IPS DF 6.9 (cell line): ENCODE data around the gene PRR29.

Experiments used
- DNase-seq: peaks from one replicate; pipeline ENCODE4 v3.0.0-alpha.2; 2013; ENCODE audit warnings: low read depth, low spot score
- H3K27ac ChIP-seq: one replicate; pipeline ENCODE4 v1.5.1; 2013; ENCODE audit warnings: low read length, control low read depth
- H3K27me3 ChIP-seq: 2 replicates; pipeline ENCODE4 v1.6.1; 2013; ENCODE audit warnings: mild to moderate bottlenecking, low read length; ENCODE audit not compliant: control insufficient read depth, insufficient read depth
- H3K36me3 ChIP-seq: 2 replicates; pipeline ENCODE4 v1.6.1; 2013; ENCODE audit warnings: low read length; ENCODE audit not compliant: control insufficient read depth, insufficient read depth
- H3K4me1 ChIP-seq: 2 replicates; pipeline ENCODE4 v1.6.1; 2013; ENCODE audit warnings: low read length; ENCODE audit not compliant: control insufficient read depth, insufficient read depth
- H3K4me3 ChIP-seq: 2 replicates; pipeline ENCODE4 v1.5.1; 2013; ENCODE audit warnings: mild to moderate bottlenecking, low read length
- H3K9me3 ChIP-seq: 2 replicates; pipeline ENCODE4 v1.6.1; 2013; ENCODE audit warnings: low read length, inconsistent platforms; ENCODE audit not compliant: control insufficient read depth, insufficient read depth
- WGBS: extraction: QIAGEN DNeasy Blood & Tissue Kit; methylation state at CpG from one replicate; pipeline ENCODE4 v1.1.7; 2013; ENCODE audit warnings: mixed read lengths, missing lambda C conversion rate; ENCODE audit not compliant: insufficient read length, insufficient coverage; 5-methylcytosine and 5-hydroxymethylcytosine counted together

The PRR29 gene

DNA sequence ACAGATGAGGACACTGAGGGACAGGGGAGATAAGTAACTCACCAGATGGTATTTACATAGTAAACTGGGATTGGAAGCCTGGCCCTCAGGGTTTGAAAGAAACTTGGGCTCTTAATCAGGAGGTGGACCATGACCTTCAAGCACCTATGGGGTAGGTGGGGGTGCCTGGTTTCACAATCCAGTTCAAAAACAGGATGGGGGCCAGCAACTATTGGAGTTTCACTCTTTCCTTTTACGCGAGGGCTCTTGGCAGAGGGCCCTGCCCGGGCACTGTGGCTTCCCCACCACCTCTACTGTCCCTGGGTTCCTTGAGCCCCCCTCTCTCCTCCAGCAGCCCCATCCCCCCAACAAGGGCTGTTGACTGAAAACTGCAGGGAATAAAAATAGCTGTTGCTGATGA is 11.3 kb upstream of the PRR29 start:
- DNase-seq, result no peak
- Histone ChIP-seq H3K36me3 (no peaks in the 10 kb centered on the region), H3K4me1 (peaks cover 1% of the 10 kb centered on the region; the same call in 1 of the 2 replicates), H3K27ac (no peak overlapping the region), H3K9me3 (no peaks in the 10 kb centered on the region), H3K4me3 (no peak overlapping the region), H3K27me3 (no peaks in the 10 kb centered on the region)
- no CpG with 5 or more reads among the region's 3 CpGs for WGBS

DNA sequence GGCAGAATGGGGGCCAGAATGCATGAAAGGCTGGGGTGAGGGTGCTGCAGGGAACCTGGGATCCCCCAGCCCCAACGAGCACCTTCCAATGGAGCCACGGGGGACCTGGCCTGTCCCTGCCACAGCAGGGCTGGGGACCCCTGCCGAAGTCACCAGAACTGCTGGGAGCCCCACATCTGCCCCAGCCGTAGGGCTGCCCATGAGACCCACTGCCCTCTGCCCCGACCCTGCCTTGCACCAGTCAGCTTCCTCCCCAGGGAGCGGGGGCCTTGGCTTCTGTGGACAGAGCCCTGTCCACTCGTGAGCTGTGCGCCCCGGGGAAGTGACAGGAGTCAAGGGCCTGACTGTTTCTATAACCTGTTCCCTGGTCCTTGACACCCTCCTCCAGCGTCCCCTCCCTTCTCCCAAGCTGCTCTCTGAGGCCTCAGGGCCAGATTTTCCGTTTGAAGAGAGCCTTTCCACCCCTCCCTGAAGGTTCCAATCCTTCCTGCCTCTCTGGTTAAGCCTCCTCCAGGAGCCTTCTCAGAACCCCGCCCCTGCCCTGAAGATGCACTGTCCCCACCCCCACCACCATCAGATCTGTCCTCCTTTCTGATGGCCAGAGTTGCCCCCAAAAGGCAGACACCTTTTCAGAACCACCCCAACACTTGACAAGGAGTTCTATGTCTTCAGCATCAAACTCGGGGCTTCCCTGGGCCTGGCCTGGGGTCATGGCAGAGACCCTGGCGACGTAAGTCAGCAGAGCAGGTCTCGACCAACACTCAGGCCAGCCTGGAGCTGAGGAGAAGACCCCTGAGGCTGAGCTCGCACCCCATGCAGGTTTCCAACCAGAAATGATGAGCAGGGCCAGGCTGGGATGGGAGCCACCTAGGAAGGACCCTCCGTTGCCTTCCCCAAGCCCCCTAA is 10.7 kb upstream of the PRR29 start:
- peaks cover 1% of the 10 kb centered on the region; the same call in 1 of the 2 replicates for H3K4me1 ChIP-seq
- no peaks in the 10 kb centered on the region for H3K27me3 ChIP-seq
- no peak for DNase-seq
- WGBS, result no CpG with 5 or more reads among the region's 18 CpGs
- H3K27ac ChIP-seq, result no peak overlapping the region
- no peaks in the 10 kb centered on the region for H3K9me3 ChIP-seq
- H3K4me3 ChIP-seq, result no peak overlapping the region
- H3K36me3 ChIP-seq, result no peaks in the 10 kb centered on the region

DNA sequence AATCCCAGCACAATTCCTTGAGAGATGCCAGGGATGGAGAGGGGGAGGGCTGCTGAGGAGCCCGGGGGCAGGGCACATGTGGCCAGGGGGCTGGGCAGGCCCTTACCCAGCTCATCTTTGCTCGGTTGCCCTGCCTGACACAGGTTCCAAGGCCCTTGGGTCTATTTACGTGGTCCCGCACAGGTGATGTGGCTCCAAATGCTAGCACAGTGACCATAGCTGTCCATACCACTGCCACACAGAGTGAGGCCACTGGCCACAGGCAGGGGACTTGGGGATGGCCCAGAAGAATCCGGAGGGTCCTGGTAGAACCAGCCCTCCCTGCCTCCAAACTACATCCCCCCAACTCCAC is 10.0 kb upstream of the PRR29 start:
- H3K4me3 ChIP-seq, result no peak overlapping the region
- no CpG with 5 or more reads among the region's 5 CpGs for WGBS
- H3K36me3 ChIP-seq, result no peaks in the 10 kb centered on the region
- no peak for DNase-seq
- H3K4me1 ChIP-seq, result peaks cover 1% of the 10 kb centered on the region; the same call in 1 of the 2 replicates
- H3K9me3 ChIP-seq, result no peaks in the 10 kb centered on the region
- no peak overlapping the region for H3K27ac ChIP-seq
- H3K27me3 ChIP-seq, result no peaks in the 10 kb centered on the region

DNA sequence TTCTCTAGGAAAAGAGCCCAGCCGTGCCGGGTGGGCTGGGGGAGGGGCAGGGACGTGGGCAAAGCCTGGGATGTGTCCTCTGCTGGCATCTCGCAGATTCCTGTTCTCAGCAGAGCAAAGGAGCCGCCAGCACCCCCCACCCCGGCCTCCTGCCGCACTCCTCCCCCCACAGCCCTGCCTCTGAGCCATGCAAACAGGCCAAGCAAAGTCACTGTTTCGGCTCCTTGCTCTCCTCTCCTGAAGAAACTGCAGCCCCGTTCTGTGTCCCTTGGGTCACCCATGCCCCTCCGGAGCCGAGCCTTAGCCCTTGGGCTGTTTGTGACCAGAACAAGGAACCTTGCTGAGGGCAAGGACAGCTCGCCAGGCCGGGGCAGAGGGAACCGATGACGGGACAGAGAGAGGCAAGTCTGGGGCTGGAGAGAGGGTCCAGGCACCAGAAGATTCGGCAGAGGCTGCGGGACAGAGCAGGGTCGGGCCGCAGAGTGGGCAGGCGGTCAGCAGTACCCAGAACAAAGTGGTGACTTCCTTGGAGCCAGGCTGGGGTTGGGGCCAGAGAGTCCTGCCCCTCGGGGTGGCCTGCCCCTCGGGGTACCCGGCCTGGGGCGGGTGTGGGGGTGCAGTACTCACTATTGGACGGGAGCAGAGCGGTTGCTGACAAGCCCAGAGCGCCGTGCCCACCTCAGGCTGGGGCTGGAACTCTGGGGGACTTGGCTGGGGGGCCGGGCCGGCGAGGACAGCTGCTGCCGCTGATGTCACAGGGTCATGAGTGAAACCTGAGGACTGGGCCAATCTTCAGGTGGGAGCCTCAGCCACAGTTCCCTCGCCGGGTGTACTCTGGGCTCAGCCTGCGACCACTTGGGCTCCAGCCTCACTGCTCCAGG is 9.2 kb upstream of the PRR29 start:
- Histone ChIP-seq H3K27me3 (no peaks in the 10 kb centered on the region), H3K4me3 (no peak overlapping the region), H3K36me3 (no peaks in the 10 kb centered on the region), H3K27ac (no peak overlapping the region), H3K9me3 (no peaks in the 10 kb centered on the region), H3K4me1 (peaks cover 1% of the 10 kb centered on the region; the same call in 1 of the 2 replicates)
- DNase-seq, result no peak
- WGBS, result no CpG with 5 or more reads among the region's 35 CpGs

DNA sequence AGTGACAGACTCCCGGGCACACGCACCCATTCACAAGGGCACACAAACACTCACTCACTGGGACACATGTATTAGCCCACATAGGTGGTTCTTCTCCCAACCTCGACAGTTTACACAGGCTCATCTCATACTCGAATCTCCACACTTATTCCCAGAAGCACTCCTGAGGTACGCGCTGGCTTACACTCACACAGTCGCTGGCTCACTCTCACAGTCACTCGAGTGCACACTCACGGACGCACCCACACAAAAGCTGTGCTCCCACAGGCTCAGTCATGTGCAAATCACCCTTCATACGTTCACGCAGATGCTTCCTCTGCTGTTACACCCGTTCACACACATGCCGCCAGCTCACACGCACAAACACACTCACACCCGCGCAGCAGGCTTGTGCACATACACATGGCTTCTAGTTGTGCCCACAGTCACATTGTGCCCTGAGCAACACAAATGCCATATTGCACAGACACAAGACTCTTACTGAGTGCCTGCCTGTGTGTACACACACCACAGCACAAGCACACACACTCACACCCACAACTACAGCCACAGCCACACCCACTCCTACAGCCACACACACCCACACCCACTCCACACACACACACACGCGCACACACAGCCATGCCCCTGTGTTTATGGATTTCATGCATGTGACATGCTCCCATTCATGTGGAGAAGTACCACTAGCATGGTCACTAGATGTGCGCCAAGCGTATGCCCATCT is 8.4 kb upstream of the PRR29 start:
- Histone ChIP-seq H3K27ac (no peak overlapping the region), H3K36me3 (no peaks in the 10 kb centered on the region), H3K27me3 (no peaks in the 10 kb centered on the region), H3K9me3 (no peaks in the 10 kb centered on the region), H3K4me1 (peaks cover 1% of the 10 kb centered on the region; the same call in 1 of the 2 replicates), H3K4me3 (no peak overlapping the region)
- no CpG with 5 or more reads among the region's 21 CpGs for WGBS
- no peak for DNase-seq

DNA sequence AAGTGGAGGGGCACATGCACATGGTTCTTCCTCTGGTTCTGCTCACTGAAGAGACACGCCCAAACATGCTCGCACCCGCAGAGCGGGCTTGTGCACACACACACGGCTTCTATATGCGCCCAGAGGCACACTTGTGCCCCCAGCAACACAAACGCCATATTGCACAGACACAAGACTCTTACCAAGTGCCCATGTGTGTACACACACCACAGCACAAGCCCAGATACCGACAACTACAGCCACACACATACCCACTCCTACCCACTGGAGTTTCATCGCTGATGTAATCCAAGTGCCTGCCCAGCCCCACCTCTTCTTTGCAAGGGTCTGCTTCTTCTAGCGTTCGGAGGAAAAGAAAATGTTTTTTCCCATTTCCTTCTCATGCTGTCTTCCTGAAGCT is 6.5 kb upstream of the PRR29 start:
- DNase-seq, result no peak
- no CpG with 5 or more reads among the region's 11 CpGs for WGBS
- peaks cover 1% of the 10 kb centered on the region; the same call in 1 of the 2 replicates for H3K4me1 ChIP-seq
- H3K27me3 ChIP-seq, result no peaks in the 10 kb centered on the region
- no peaks in the 10 kb centered on the region for H3K9me3 ChIP-seq
- no peak overlapping the region for H3K4me3 ChIP-seq
- H3K27ac ChIP-seq, result no peak overlapping the region
- H3K36me3 ChIP-seq, result no peaks in the 10 kb centered on the region

DNA sequence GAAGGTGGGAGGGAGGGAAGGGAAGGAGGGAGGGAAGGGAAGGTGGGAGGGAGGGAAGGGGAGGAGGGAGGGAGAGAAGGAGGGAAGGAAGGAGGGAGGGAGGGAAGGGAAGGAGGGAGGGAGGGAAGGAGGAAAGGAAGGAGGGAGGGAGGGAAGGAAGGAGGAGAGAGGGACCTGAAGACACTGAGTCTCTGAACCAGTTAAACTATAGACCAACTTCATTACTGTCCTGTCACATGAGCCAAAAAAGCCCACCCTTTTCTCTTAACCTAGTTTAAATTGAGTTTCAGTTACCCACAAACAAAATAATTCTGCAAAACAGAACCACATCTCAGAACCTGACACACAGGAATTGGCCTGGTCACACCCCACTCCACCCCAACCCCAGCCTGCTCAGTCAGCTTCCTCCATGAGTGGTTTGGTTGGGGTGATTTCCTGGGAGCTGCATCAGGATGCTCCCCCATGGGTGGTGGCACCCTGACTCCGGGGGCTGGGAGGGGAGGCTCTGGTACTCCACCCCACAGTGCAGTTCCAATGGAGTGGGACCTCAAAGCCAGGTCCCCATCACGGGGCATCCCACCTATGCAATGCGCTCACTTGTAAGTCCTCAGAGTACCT is 4.7 kb upstream of the PRR29 start:
- no peaks in the 10 kb centered on the region for H3K9me3 ChIP-seq
- H3K4me1 ChIP-seq, result peaks cover 2% of the 10 kb centered on the region
- H3K27ac ChIP-seq, result no peak overlapping the region
- no peaks in the 10 kb centered on the region for H3K36me3 ChIP-seq
- H3K4me3 ChIP-seq, result no peak overlapping the region
- no peak for DNase-seq
- H3K27me3 ChIP-seq, result no peaks in the 10 kb centered on the region
- WGBS, result no CpG with 5 or more reads among the region's 3 CpGs

DNA sequence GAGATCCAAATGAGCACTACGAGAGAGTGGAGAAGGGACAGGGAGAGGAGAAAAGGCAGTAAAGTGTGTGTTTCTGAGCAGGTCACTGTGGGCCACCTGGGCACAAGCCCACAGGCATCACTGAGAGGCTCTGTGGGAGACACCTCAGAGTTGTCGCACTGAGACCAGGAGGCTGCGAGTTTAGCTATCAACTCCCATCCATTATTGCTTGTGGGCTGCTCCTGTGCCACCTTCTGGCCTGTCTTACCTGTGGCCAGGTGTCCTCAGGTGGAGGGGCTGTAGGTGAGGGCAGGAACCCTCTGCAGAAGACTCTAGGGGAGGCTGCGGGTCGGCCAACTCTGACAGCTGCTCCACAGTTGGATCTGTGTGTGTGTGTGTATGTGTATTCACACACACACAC is 2.5 kb upstream of the PRR29 start:
- DNase-seq, result no peak
- no peaks in the 10 kb centered on the region for H3K27me3 ChIP-seq
- no peak overlapping the region for H3K27ac ChIP-seq
- H3K9me3 ChIP-seq, result no peaks in the 10 kb centered on the region
- no CpG with 5 or more reads among the region's 5 CpGs for WGBS
- no peaks in the 10 kb centered on the region for H3K36me3 ChIP-seq
- H3K4me3 ChIP-seq, result no peak overlapping the region
- H3K4me1 ChIP-seq, result peaks cover 2% of the 10 kb centered on the region

DNA sequence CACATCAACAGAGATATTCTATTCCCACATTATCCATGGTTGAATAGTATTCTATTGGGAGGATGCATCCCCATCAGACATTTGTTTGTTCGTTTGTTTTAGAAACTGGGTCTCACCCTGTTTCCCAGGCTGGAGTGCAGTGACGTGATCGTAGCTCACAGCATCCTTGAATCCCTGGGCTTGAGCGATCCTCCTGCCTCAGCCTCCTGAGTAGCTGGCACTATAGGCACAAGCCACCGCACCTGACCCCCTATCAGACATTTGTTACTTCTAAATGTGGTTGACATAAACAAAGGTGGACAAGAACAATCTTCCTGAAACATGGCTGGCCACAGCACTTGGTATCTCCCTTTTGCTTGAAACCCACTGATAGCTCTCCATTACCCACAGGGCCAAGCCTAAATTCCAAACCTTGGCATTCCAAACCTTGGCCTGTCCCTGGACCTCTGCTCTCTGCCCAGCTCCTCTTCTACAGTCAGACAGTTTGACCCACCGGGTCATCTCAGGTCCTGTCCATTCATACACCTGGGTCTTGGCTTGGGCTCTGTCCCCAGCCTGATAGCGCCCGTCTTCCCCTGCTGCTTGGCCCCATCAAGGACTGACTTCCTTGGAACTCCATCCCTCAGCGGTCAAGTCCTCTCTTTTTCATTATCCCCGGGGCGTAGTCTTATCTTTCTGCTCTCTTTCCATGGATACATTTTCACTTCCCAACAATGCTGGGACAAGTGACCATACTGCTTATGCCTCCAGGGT is 1.5 kb upstream of the PRR29 start:
- Histone ChIP-seq H3K4me1 (peaks cover 2% of the 10 kb centered on the region), H3K4me3 (no peak overlapping the region), H3K9me3 (no peaks in the 10 kb centered on the region), H3K36me3 (no peaks in the 10 kb centered on the region), H3K27ac (no peak overlapping the region), H3K27me3 (no peaks in the 10 kb centered on the region)
- DNase-seq, result no peak
- WGBS, result no CpG with 5 or more reads among the region's 11 CpGs
